ENCODE results near the gene TET1.

GRCh38 chr10:68700197-68700596, 140.1 kb downstream of the TET1 start:
- no peak for TF ChIP-seq EZH2 (IDR thresholded peaks at IDR 0.05; ENCODE audit: insufficient read depth, poor library complexity, severe bottlenecking)
- TF ChIP-seq EZH2phosphoT487 (IDR thresholded peaks at IDR 0.05; ENCODE audit: insufficient read depth, low read depth) = no peak
